Brain pericyte (primary cell): ENCODE data around the gene VEGFD.

Experiments
- DNase-seq: peaks from one replicate; pipeline ENCODE4 v3.0.0-alpha.2; 2012; ENCODE audit warnings: low read depth, low spot score

VEGFD gene

GRCh38 chrX:15359701-15360100 lies 24.5 kb downstream of the VEGFD start:
- DNase-seq: no peak

GRCh38 chrX:15358533-15358932 lies 25.7 kb downstream of the VEGFD start:
- DNase-seq: no peak

- no peak for DNase-seq
These were observed 27.8 kb downstream of the VEGFD start for GRCh38 chrX:15356444-15356843.

GRCh38 chrX:15350329-15350996 lies 33.8 kb downstream of the VEGFD start:
- no peak for DNase-seq

- no peak for DNase-seq
These were observed 35.2 kb downstream of the VEGFD start for GRCh38 chrX:15349046-15349445.

- no peak for DNase-seq
These were observed 38.2 kb downstream of the VEGFD start for GRCh38 chrX:15345976-15346375.

GRCh38 chrX:15344106-15344505 lies 40.1 kb downstream of the VEGFD start:
- DNase-seq: no peak

GRCh38 chrX:15343075-15343476 lies 41.1 kb downstream of the VEGFD start:
- no peak for DNase-seq

- no peak for DNase-seq
These were observed 43.3 kb downstream of the VEGFD start for GRCh38 chrX:15340867-15341266.

- DNase-seq: no peak
These were observed 48.2 kb downstream of the VEGFD start for GRCh38 chrX:15336023-15336413.

- DNase-seq: peak; percentile 92
These were observed 48.8 kb downstream of the VEGFD start, which contains the start of gene PIGA for GRCh38 chrX:15335135-15336022. Gene PIGA (minus strand): TSS chrX:15335523. CDS start chrX:15331930, 3,593 bp downstream.

- no peak for DNase-seq
These were observed 49.7 kb downstream of the VEGFD start for GRCh38 chrX:15334561-15334960.

- no peak for DNase-seq
These were observed 55.4 kb downstream of the VEGFD start for GRCh38 chrX:15328821-15329220.

GRCh38 chrX:15328131-15328530 lies 56.1 kb downstream of the VEGFD start:
- DNase-seq: no peak

GRCh38 chrX:15322472-15322871 lies 61.7 kb downstream of the VEGFD start:
- DNase-seq: no peak

- no peak for DNase-seq
These were observed 62.1 kb downstream of the VEGFD start for GRCh38 chrX:15322072-15322471.

- no peak for DNase-seq
These were observed 62.8 kb downstream of the VEGFD start for GRCh38 chrX:15321447-15321846.

- no peak for DNase-seq
These were observed 63.9 kb downstream of the VEGFD start for GRCh38 chrX:15320297-15320696.

- no peak for DNase-seq
These were observed 65.1 kb downstream of the VEGFD start for GRCh38 chrX:15319075-15319474.

- DNase-seq: no peak
These were observed 68.7 kb downstream of the VEGFD start, which contains the start of gene ASB11 for GRCh38 chrX:15315509-15315908. Gene ASB11 (minus strand): TSS chrX:15315640. CDS start chrX:15315605, 35 bp downstream.

GRCh38 chrX:15314472-15314871 lies 69.7 kb downstream of the VEGFD start:
- DNase-seq: no peak

GRCh38 chrX:15311119-15311518 lies 73.1 kb downstream of the VEGFD start:
- no peak for DNase-seq

GRCh38 chrX:15310117-15310516 lies 74.1 kb downstream of the VEGFD start:
- no peak for DNase-seq
